ENCODE results near the gene ATP1B2.
"Not testable (repeated sequence)": the region's sequence is repeated elsewhere in the genome, so short reads cannot be mapped to it uniquely, and the experiment has no call there.

ATP1B2 gene

GRCh38 chr17:7650509-7651096 lies at the start of gene ATP1B2:
Gene ATP1B2, plus strand, starts transcription at chr17:7650926. Its CDS starts 593 bp downstream, at chr17:7651519.
- H3K27ac ChIP-seq, result peak within 1 kb of the TSS in 5 of 21 experiments; percentile 2 to 51 (median 19)

GRCh38 chr17:7606280-7606679 lies 44.4 kb upstream of the ATP1B2 start:
- H3K4me3 ChIP-seq, result no peak overlapping the region
- peak overlapping the region in 1 of 21 experiments; percentile 42 for H3K27ac ChIP-seq

More at GRCh38 chr17:7650509-7651096, at the start of gene ATP1B2:
- peak within 1 kb of the TSS; percentile 19 to 46 (median 30) for H3K4me3 ChIP-seq

GRCh38 chr17:7610641-7611040 lies 40.1 kb upstream of the ATP1B2 start:
- Histone ChIP-seq H3K4me3 (no peak overlapping the region), H3K27ac (no peak overlapping the region)

DNA sequence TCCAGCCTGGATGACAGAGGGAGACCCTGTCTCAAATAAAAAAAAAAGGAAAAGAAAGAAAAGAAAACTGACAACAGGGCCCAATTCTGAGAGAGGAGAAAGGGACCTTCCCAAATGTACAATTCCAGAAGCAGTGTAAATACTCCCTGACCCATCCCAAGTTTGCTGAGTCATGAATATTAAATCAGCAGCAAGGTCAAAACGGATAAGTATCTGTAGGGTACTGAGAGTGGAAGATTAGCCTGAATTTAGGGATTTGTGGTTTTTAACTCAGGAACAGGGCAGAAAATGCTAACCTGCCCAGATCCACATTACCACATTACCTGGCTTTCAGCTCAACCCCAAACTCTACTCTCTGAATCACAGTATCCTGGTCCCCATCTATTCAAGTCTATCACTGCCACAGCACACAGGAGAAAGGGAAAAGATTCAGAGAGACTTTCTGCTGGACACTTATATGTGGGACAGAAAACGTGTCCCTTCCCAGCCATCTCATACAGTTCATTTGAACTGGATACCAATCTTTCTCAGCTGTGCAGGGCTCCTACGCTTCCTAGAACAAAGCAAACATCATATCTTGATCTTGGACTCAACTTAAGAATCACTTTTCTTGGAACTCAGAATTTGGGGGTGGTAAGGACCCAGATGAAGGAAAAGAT lies 39.0 kb upstream of the ATP1B2 start:
- no peak overlapping the region for H3K4me3 ChIP-seq

DNA sequence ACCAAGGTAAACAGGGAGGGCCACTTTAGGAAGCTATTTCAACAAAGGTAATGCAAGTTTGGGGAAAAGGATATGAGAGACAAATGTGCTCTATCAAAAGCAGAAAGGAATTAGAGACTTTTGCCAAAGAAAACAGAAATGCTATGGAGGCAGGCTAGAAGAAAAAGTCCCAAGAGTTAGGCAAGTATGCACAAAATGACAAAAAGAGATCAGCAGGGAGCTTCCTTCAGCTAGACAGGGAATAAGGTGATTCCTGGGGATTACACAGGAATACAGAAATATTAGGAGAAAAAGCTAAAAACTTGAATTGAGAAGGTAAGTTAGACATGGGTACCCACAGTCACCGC lies 38.5 kb upstream of the ATP1B2 start:
- Histone ChIP-seq H3K27ac (peak overlapping the region in 1 of 21 experiments; percentile 3), H3K4me3 (no peak overlapping the region)

More for the DNA sequence above, 39.0 kb upstream of the ATP1B2 start:
- no peak overlapping the region for H3K27ac ChIP-seq

- peak overlapping the region; percentile 74 to 91 (median 75) for H3K4me3 ChIP-seq
- peak overlapping the region; percentile 45 to 97 (median 89) for H3K27ac ChIP-seq
These were observed 36.8 kb upstream of the ATP1B2 start for GRCh38 chr17:7613769-7614424.

GRCh38 chr17:7614425-7615264 lies 36.1 kb upstream of the ATP1B2 start, which contains the start of gene FXR2:
Gene FXR2, minus strand, starts transcription at chr17:7614897. Its CDS starts 365 bp downstream, at chr17:7614532.
- Histone ChIP-seq H3K27ac (peak within 1 kb of the TSS; percentile 45 to 97 (median 89)), H3K4me3 (peak within 1 kb of the TSS; percentile 74 to 91 (median 75))

DNA sequence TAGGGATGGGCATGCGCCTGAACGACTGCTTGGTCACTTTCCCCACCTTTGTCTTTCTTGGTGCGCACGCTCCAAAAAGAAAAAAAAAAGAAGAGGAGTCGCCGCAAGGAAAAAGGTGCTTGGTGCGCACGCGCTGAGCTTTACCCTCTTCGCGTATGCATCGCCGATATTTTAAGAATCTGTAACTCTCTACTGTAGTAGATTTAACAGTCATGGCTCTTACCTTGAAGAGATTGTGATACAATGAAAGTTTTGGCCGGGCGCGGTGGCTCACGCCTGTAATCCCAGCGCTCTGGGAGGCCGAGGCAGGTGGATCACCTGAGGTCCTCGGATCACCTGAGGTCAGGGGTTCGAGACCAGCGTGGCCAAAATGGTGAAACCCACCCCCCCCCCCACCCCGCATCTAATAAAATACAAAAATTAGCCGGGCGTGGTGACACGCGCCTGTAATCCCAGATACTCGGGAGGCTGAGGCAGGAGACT lies 35.4 kb upstream of the ATP1B2 start:
- peak overlapping the region; percentile 36 to 91 (median 75) for H3K4me3 ChIP-seq
- peak overlapping the region in 19 of 21 experiments; percentile 39 to 93 (median 76) for H3K27ac ChIP-seq

DNA sequence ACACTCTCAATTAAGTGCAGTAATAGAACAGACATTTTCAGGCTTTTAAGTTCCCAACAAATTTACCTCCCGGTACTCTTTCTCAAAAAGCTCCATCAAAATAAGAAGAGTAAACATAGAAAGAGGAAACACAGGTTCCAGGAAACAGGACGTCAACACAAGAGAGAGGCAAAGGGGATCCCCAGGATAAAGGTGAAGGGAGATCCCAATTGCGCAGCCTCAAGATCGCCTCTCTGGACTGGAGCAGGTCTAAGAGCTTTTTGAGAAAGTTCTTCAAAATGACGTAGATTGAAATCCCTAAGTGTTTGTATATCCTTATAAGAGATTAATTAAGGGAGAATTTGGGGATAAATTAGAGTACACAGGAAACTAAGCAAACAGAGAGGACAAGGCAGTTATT lies 32.1 kb upstream of the ATP1B2 start:
- no peak overlapping the region for H3K4me3 ChIP-seq
- no peak overlapping the region for H3K27ac ChIP-seq

GRCh38 chr17:7620835-7621234 lies 29.9 kb upstream of the ATP1B2 start:
- H3K27ac ChIP-seq, result no peak overlapping the region
- H3K4me3 ChIP-seq, result no peak overlapping the region

- H3K27ac ChIP-seq, result no peak overlapping the region
- H3K4me3 ChIP-seq, result no peak overlapping the region
These were observed 27.1 kb upstream of the ATP1B2 start for GRCh38 chr17:7623661-7624060.

GRCh38 chr17:7625749-7626148 lies 25.0 kb upstream of the ATP1B2 start:
- not testable (repeated sequence) for H3K27ac ChIP-seq, H3K4me3 ChIP-seq

- H3K4me3 ChIP-seq, result peak overlapping the region in 1 of 7 experiments; percentile 79
- peak overlapping the region in 5 of 21 experiments; percentile 90 to 96 (median 91) for H3K27ac ChIP-seq
These were observed 24.4 kb upstream of the ATP1B2 start for GRCh38 chr17:7626307-7626706.

DNA sequence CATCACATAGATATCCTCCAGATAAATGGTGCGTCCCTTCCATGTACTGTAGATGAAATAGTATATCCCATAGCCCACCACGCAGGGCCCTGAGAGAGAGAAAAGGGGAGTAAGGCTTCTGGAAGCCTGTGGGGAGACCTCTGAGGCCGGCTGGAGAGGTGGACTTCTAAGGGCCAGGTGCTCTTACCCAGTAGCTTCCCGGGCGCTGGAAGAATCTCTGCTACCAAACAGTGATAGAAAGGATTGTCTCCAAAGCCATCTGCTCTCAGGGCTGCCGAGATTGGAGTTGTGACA lies 23.8 kb upstream of the ATP1B2 start:
- H3K27ac ChIP-seq, result peak overlapping the region in 18 of 21 experiments; percentile 68 to 98 (median 90)
- H3K4me3 ChIP-seq, result peak overlapping the region; percentile 45 to 79 (median 66)

GRCh38 chr17:7627250-7628121 lies 23.2 kb upstream of the ATP1B2 start, which contains the start of gene SAT2:
Gene SAT2, minus strand, starts transcription at chr17:7627821. Its CDS starts 186 bp downstream, at chr17:7627635.
- Histone ChIP-seq H3K27ac (peak within 1 kb of the TSS; percentile 37 to 98 (median 90)), H3K4me3 (peak within 1 kb of the TSS; percentile 45 to 79 (median 66))

DNA sequence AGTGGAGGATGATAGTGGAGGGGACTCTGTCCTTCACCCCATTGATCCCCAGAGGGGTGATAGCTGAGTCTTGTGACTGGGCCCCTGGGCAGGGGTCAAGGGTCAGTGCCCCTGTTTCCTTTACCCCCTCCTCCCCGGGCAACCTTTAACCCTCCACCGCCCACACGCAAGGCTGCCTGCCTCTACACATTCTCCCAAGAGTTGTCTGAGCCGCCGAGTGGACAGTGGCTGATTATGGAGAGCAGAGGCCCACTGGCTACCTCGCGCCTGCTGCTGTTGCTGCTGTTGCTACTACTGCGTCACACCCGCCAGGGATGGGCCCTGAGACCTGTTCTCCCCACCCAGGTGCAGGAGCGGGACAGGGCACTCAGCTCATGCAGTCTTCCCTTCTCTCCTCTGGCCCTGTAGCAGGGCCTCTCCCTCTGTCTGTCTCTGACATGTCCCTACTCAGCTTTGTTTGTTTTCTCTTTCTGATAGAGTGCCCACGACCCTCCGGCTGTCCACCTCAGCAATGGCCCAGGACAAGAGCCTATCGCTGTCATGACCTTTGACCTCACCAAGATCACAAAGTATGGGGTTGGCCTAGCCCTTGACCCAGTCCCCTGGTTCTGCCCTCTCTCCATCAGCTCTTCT lies 20.7 kb upstream of the ATP1B2 start, which contains the start of gene SHBG:
TSS of gene SHBG (plus strand) at position 197 of the 633 bp plus-strand sequence. CDS start at position 235, 38 bp downstream.
- Histone ChIP-seq H3K27ac (no peak within 1 kb of the TSS), H3K4me3 (no peak within 1 kb of the TSS)

DNA sequence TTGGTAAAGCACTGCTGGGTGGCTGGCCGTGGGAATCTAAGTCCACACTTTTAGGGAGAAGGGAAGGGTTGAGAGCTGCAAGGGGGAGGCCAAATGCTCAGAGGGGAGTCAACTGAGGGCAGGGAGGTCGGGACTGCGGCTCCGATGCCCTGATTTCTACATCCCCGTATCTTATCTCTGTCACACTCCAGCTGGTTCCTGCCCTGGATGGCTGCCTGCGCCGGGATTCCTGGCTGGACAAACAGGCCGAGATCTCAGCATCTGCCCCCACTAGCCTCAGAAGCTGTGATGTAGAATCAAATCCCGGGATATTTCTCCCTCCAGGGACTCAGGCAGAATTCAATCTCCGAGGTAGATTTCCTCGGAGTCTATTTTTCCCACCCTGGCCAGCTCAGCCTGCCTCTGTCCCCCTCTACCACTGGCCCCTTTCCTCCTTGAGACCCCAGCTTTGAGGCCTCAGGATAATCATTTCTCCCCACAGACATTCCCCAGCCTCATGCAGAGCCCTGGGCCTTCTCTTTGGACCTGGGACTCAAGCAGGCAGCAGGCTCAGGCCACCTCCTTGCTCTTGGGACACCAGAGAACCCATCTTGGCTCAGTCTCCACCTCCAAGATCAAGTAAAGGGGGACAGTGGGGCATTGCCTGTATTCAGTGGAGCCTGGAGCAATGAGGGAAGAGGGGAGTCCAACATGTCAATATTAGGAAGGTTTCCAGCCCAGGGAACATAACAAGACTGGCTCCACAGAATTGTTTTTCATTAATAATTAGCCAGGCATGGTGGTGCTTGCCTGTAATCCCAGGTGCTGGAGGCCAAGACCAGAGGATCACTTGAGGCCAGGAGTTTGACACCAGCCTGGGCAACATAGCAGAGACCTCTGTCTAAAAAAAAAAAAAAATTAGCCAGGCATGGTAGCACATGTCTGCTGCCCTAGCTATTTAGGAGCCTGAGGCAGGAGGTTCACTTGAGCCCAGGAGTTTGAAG lies 19.0 kb upstream of the ATP1B2 start:
- no peak overlapping the region for H3K4me3 ChIP-seq
- no peak overlapping the region for H3K27ac ChIP-seq

Data from skin epidermis (tissue), 12 donors.